GM19463 (cell line): ENCODE measurements around the gene KCNAB3.
A peak's percentile ranks its signal among the peaks of the same experiment; 100 is the strongest.

ENCODE experiments used
- ATAC-seq: cut with Tn5 transposase; IDR thresholded peaks from one replicate; pipeline ENCODE4 v1.9.1; 2021; ENCODE audit warnings: mild to moderate bottlenecking, moderate library complexity; ENCODE audit not compliant: unreplicated experiment

The KCNAB3 gene

GRCh38 chr17:7903154-7904103 lies 26.2 kb downstream of the KCNAB3 start:
- ATAC-seq: no peak

GRCh38 chr17:7897773-7898172 lies 31.9 kb downstream of the KCNAB3 start:
- no peak for ATAC-seq

- ATAC-seq: no peak
These were observed 32.6 kb downstream of the KCNAB3 start for GRCh38 chr17:7897090-7897489.

- ATAC-seq: no peak
These were observed 34.8 kb downstream of the KCNAB3 start for GRCh38 chr17:7894866-7895265.

GRCh38 chr17:7894226-7894625 lies 35.4 kb downstream of the KCNAB3 start:
- ATAC-seq: no peak

GRCh38 chr17:7893187-7893880 lies 36.3 kb downstream of the KCNAB3 start:
- ATAC-seq: no peak

GRCh38 chr17:7889166-7889955 lies 40.3 kb downstream of the KCNAB3 start:
- ATAC-seq: no peak

- no peak for ATAC-seq
These were observed 41.3 kb downstream of the KCNAB3 start, which contains the start of gene CHD3 for GRCh38 chr17:7888184-7888920. Gene CHD3 (plus strand): TSS chr17:7888789. CDS start chr17:7889001, 212 bp downstream.

- peak; percentile 52 for ATAC-seq
These were observed 42.0 kb downstream of the KCNAB3 start for GRCh38 chr17:7887482-7888183.

- ATAC-seq: no peak
These were observed 42.6 kb downstream of the KCNAB3 start for GRCh38 chr17:7887038-7887481.

GRCh38 chr17:7886227-7887037 lies 43.2 kb downstream of the KCNAB3 start:
- no peak for ATAC-seq

- ATAC-seq: no peak
These were observed 44.1 kb downstream of the KCNAB3 start for GRCh38 chr17:7885367-7886226.

- no peak for ATAC-seq
These were observed 44.9 kb downstream of the KCNAB3 start for GRCh38 chr17:7884581-7885366.

GRCh38 chr17:7883781-7884386 lies 45.8 kb downstream of the KCNAB3 start:
- ATAC-seq: no peak

GRCh38 chr17:7882629-7883028 lies 47.0 kb downstream of the KCNAB3 start:
- ATAC-seq: no peak

- ATAC-seq: no peak
These were observed 47.6 kb downstream of the KCNAB3 start for GRCh38 chr17:7882068-7882467.
